Measurements from ENCODE around the gene LRRC3B.
"Not testable (repeated sequence)": the region's sequence is repeated elsewhere in the genome, so short reads cannot be mapped to it uniquely, and the experiment has no call there.

Gene LRRC3B

GRCh38 chr3:26622621-26623418 lies at the start of gene LRRC3B:
Gene LRRC3B (plus strand): TSS chr3:26622772. CDS start chr3:26709673, 86,901 bp downstream.
- DNase-seq = no peak

DNA sequence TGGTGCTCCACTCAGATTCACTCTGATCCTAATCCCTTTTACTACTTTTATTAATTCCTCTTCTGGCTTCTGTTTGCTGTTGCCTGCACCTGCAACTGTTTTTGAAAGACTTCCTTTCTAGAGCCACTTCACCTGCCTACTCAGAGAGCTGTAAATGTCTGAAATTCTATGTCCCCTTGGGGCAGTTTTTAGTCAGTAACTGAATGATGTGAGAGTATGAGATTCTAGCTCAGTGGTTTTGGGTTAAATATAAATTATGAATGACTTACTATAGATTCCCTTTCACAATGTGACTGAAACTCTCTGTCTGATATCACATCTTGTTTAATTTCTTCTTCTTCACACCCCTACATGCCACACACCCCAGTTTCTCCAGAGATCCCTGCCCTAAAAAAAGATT lies 47.8 kb upstream of the LRRC3B start:
- no peak for DNase-seq

DNA sequence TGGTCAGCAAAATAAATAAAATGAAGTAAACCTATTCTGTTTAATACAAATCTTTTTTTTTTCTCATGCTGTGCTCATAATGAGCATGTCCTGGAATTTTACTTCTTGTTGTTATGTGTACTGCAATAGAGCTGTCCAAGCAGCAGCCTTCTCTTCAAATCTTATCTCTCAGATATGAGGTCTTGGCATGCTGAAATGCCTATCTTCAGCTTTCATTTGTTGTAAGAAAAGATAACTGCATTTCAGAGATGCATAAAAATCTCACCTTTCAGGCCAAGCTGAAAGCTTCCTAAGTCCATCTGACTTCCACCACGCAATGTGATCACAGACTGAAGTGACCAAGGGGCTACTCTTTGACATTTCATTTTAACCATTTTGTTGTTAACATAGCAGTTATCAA lies 43.5 kb upstream of the LRRC3B start:
- no peak for DNase-seq

DNA sequence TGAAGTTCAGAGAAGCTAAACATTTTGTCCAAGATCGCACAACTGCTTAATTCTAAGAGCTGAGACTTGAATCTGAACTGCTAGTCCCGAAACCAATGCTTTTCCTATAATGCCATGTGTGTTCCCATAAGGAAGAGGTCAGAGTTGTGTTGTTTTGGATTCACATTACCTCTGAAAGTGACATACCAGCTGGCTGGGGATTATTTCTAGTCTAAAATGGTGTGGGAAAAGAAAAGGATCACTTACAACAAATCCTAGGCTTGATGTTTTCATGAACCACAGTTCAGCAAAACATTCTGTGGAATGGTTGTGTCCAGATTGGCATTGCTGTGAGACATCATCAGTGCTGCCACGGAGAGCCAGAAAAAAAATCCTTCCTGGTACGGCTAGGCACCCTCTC lies 35.0 kb upstream of the LRRC3B start:
- no peak for DNase-seq

- DNase-seq = no peak
Observed at GRCh38 chr3:26588931-26589330, 33.6 kb upstream of the LRRC3B start.

DNA sequence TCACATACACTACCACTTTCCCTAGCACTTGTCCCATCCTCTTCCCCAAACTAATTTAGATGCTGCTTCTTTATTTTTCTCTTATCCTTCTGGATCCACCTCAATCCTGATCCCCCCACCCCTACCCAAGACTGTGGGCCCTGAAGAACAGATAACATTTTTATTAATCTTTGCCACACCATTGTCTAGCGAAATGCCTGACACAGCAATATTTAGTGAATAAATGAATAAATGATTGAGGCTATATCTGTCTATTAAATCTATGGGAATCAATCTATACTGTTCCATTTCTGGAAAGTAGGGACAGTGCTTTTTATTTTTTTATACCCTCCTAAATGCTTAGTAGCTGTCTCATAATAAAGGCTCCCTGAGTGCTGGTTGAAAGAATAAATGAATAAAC lies 32.9 kb upstream of the LRRC3B start:
- DNase-seq = no peak

- no peak for DNase-seq
Observed at GRCh38 chr3:26590919-26591484, 31.6 kb upstream of the LRRC3B start.

DNA sequence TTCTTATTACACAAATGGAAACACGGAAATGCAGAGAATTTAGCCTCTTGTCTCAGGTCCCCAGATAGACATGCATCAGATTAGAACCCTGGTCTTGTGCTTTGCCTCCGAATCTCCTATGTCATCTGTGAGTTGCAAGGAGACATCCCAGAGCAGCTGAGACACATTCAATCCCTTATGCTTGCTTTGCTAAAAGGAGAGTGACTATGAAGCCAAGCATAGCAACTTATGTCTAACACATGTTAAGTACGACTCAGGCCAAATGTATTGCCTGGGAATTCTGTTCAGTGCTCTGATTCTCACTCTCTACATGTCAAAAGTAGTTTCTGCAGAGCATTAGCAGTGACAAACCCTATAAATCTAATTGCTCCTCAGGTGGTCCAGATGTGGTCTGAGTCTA lies 30.6 kb upstream of the LRRC3B start:
- no peak for DNase-seq

GRCh38 chr3:26592451-26592850 lies 30.1 kb upstream of the LRRC3B start:
- no peak for DNase-seq

GRCh38 chr3:26596335-26596734 lies 26.2 kb upstream of the LRRC3B start:
- no peak for DNase-seq

DNA sequence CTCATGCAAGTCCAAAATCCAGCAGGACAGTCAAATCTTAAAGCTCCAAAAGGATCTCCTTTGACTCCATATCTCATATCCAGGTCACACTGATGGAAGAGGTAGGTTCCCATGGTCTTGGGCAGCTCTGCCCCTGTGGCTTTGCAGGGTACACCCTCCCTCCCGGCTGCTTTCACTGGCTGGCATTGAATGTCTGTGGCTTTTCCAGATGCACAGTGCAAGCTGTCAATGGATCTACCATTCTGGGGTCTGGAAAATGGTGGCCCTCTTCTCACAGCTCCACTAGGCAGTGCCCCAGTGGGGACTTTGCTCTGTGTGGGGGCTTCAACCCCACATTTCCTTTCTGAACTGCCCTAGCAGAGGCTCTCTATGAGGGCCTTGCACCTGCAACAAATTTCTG lies 19.3 kb upstream of the LRRC3B start:
- DNase-seq = not testable (repeated sequence)

- DNase-seq = not testable (repeated sequence)
Observed at GRCh38 chr3:26603771-26604170, 18.8 kb upstream of the LRRC3B start.

- no peak for DNase-seq
Observed at GRCh38 chr3:26614006-26614685, 8.4 kb upstream of the LRRC3B start.

DNA sequence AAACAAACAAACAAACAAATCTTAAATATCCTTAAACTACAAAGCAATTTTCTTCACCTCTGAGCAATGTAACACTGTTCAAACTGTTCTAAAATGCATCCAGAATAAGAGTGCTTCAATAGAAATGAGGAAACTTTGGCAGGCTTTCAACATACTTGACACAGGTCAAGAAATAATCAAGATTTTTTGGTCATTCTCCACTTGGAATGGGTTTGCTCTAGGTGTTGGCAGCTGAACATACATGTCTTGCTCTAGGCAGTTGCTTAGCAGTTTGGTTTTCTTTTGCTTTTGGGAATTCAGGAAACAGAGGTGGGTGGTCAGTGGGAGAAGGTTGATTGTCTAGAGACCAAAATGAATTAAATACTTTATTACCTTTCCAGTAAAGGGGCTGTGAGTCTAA lies 1.4 kb upstream of the LRRC3B start:
- DNase-seq = no peak

DNA sequence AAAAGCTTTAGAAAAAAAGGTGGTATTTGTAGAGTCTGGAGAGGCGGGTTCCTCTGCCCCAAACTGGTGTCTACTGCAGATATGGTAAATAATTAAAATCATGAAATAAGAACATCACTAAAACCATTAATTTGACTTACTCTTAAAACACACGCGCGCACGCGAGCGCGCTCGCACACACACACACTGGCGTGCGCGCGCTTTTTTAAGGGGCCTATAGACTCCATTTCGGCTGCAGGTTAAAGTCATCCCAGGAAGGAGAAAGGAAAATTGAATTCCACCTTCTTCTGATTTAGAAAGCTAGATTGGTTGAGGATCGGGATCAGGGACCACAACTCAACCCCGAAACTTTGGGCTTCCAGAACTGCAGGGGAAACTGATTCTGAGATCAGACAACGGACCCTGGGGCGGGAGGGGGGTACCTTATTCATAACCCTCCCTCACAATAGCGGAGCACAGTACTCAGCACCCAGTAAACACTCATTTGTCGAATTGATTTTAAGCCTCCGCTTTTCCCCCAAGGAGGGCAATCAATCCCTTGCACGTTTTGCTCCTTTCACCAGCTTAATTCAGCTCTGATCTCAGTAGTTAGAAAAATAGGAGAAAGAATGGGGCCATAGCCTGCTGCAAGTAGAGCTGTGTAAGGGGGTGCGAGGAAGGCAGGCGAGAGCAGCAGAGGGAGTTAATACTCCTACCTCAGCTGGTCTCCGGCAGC lies 509 bp upstream of the LRRC3B start:
- no peak for DNase-seq

DNA sequence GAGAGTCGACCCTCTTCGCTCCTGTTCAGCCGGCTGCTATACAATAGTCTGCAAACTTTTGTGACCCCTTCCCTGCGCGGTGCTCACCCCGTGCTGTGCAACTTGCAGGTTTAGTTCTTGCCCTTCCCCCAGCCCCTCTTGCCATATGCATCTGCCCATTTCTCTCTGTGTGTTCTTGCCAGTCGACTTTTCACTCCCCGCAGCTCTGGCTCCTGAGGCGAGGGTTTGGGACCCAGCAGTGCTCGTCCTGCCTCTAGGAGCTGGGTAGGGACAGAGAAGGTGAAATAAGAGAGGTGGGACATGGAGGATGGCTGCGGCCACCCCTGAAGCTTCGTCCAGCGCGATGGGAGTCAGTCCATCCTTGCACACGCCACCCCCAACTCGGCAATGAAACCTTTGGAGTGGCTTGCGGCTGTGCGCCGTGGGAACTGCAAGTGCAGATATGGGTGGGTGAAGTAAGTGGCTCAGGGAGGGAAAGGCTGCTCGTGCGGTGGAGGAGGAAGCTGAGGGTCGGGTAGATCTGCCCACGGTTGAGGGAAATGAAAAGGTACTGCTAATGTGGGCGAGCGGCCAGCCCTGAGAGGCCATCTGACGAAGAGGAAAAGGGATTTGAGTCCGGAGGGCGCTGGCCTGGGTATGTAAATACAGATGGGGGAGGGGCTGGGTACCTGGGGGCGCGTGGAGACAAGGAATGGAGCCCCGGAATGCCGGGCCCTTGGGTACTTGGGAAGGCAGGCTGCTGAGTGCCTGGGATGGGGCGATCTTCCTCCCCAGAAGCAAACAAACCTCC lies 1.0 kb downstream of the LRRC3B start:
- no peak for DNase-seq

DNA sequence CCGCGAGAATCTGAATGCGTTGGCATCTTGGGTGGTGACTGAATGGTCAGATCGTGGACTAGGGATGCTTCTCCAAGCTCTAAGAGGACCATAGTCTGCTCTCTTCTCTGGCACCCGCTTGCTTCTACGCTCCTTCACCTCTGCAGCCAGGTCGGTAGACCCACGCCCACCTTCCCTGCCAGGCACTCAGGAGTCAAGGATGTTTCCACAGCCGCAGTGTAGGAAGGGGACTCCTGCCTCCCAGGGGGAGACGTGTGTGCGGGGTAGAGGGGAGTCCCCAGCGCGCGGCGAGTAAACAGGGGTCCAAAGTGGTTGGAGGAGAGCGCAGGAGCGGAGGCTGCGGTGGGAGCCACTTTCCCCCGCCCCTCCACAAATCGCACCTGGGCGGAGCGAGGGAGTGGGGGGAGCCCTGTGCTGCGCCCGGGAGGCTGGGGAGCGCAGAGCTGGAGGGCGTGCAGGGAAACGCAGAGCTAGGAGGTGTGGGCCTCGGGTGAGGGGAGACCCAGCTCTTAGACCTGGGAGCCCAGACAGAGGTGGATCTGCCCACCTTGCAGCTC lies 1.7 kb downstream of the LRRC3B start:
- no peak for DNase-seq

DNA sequence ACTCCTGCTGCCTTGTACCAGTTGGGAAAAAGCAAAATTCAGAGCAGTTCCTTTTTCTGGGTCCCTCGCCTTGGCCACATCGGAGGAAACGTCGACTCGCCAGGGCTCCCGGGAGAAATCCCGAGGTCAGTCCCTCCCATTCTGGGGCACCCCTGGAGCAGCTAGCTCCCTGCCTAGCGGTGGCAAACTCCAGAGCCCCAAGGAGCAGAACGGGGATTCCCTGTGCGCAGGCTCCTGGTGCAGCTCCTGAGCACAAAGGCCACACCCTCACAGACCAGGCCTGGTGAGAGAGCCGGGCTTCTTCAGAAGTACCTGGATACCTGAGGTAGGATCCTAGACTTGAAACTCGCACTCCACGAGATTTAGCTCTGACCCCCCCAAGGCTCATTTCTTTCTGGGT lies 2.6 kb downstream of the LRRC3B start:
- no peak for DNase-seq

GRCh38 chr3:26627080-26627479 lies 4.5 kb downstream of the LRRC3B start:
- DNase-seq = no peak

DNA sequence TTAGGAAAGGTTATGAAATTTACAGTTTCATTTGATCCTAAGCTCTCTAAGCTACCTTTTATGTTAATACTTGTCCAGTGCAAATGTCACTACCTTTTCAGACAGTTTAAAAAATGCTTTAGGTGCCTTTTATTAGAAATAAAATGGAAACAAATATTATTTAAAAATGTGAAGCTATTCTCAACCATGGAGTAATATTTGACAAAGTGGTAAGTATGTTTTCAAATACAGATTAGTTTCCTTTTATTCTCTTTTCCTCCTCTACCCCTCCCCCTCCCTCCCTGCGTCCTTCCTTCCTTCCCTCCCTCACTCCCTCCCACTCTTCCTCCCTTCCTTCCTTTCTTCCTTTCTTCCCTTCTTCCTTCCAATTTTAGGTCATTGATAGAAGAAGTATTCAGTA lies 6.3 kb downstream of the LRRC3B start:
- no peak for DNase-seq

- DNase-seq = no peak
Observed at GRCh38 chr3:26630669-26631389, 8.3 kb downstream of the LRRC3B start.

- DNase-seq = no peak
Observed at GRCh38 chr3:26631390-26631738, 8.8 kb downstream of the LRRC3B start.
